ENCODE measurements around the gene MEX3D. TPM values are rescaled to one million over a fixed set of nuclear protein-coding genes. Genes with fewer than 3 reads are reported as not detected.
"Not testable (repeated sequence)": the region's sequence is repeated elsewhere in the genome, so short reads cannot be mapped to it uniquely, and the experiment has no call there.

MEX3D gene
- total and polyA plus RNA-seq, 3 donors from 2014 or later = 45.6 to 211 (median 127) TPM

- H3K4me3 ChIP-seq = no peak overlapping the region
- intact Hi-C loops (cut with DNase I; ENCODE audit: low total_unique reads) = no loop called here
- 88 to 90% methylated on average over 10 to 15 of the region's 17 CpGs for WGBS, 2 donors
- TF ChIP-seq, protein P1, sequence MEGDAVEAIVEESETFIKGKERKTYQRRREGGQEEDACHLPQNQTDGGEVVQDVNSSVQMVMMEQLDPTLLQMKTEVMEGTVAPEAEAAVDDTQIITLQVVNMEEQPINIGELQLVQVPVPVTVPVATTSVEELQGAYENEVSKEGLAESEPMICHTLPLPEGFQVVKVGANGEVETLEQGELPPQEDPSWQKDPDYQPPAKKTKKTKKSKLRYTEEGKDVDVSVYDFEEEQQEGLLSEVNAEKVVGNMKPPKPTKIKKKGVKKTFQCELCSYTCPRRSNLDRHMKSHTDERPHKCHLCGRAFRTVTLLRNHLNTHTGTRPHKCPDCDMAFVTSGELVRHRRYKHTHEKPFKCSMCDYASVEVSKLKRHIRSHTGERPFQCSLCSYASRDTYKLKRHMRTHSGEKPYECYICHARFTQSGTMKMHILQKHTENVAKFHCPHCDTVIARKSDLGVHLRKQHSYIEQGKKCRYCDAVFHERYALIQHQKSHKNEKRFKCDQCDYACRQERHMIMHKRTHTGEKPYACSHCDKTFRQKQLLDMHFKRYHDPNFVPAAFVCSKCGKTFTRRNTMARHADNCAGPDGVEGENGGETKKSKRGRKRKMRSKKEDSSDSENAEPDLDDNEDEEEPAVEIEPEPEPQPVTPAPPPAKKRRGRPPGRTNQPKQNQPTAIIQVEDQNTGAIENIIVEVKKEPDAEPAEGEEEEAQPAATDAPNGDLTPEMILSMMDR (IDR thresholded peaks at IDR 0.05) = no peak
- TF ChIP-seq POLR2A (IDR thresholded peaks at IDR 0.05) = no peak
- DNase-seq = no peak
- H3K36me3 ChIP-seq (ENCODE audit: low read depth, missing control alignments) = no peaks in the 10 kb centered on the region
- no peaks in the 10 kb centered on the region for H3K9me3 ChIP-seq
- peak overlapping the region in 1 of 2 donors; percentile 2 for H3K27ac ChIP-seq
- no peaks in the 10 kb centered on the region for H3K27me3 ChIP-seq
- peaks cover 13% of the 10 kb centered on the region for H3K4me1 ChIP-seq
Measured at GRCh38 chr19:1520203-1520780, 47.8 kb downstream of the MEX3D start.

- H3K27me3 ChIP-seq; H3K9me3 ChIP-seq; intact Hi-C loops (cut with DNase I; ENCODE audit: low total_unique reads); H3K36me3 ChIP-seq (ENCODE audit: low read depth, missing control alignments); H3K27ac ChIP-seq; H3K4me3 ChIP-seq; DNase-seq: not testable (repeated sequence)
- H3K4me1 ChIP-seq = peaks cover 13% of the 10 kb centered on the region
- WGBS, 2 donors = 90 to 95% methylated on average over 8 of the region's 8 CpGs
Measured at GRCh38 chr19:1519802-1520201, 48.3 kb downstream of the MEX3D start.

- peaks cover 13% of the 10 kb centered on the region for H3K4me1 ChIP-seq
- H3K9me3 ChIP-seq = no peaks in the 10 kb centered on the region
- no peaks in the 10 kb centered on the region for H3K27me3 ChIP-seq
- intact Hi-C loops (cut with DNase I; ENCODE audit: low total_unique reads) = no loop called here
- H3K27ac ChIP-seq = no peak overlapping the region
- H3K4me3 ChIP-seq = no peak overlapping the region
- no peaks in the 10 kb centered on the region for H3K36me3 ChIP-seq (ENCODE audit: low read depth, missing control alignments)
- 87 to 88% methylated on average over 3 to 4 of the region's 4 CpGs for WGBS, 2 donors
- TF ChIP-seq, protein P1 (IDR thresholded peaks at IDR 0.05) = no peak
- TF ChIP-seq POLR2A (IDR thresholded peaks at IDR 0.05) = no peak
- DNase-seq = no peak
Measured at GRCh38 chr19:1518471-1518870, 49.7 kb downstream of the MEX3D start.

DNA sequence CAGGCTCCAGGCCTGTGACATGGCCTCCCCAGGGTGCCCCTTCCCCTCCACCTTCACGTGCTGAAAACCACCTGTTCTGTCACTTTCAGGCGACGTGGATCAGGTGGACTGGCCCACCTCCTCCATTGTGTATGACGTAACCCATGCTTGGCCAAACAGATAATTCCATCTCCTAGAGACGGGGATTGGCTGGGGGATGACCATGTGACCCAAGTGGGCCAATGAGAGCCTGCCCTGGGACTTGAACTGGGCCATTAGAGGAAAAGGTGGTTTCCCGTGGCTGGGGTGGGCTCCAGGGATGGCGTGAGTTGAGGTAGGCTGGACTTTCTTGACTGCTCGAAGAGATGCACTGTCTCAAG lies 51.8 kb downstream of the MEX3D start:
- no peaks in the 10 kb centered on the region for H3K36me3 ChIP-seq (ENCODE audit: low read depth, missing control alignments)
- H3K4me3 ChIP-seq = no peak overlapping the region
- H3K27ac ChIP-seq = no peak overlapping the region
- DNase-seq = peak; percentile 68
- TF ChIP-seq, protein P1 (IDR thresholded peaks at IDR 0.05) = no peak
- TF ChIP-seq POLR2A (IDR thresholded peaks at IDR 0.05) = no peak
- no peaks in the 10 kb centered on the region for H3K27me3 ChIP-seq
- H3K4me1 ChIP-seq = peaks cover 10% of the 10 kb centered on the region
- no peaks in the 10 kb centered on the region for H3K9me3 ChIP-seq
- WGBS, 2 donors = 61 to 80% methylated on average over 8 of the region's 8 CpGs
- intact Hi-C loops (cut with DNase I; ENCODE audit: low total_unique reads) = no loop called here

DNA sequence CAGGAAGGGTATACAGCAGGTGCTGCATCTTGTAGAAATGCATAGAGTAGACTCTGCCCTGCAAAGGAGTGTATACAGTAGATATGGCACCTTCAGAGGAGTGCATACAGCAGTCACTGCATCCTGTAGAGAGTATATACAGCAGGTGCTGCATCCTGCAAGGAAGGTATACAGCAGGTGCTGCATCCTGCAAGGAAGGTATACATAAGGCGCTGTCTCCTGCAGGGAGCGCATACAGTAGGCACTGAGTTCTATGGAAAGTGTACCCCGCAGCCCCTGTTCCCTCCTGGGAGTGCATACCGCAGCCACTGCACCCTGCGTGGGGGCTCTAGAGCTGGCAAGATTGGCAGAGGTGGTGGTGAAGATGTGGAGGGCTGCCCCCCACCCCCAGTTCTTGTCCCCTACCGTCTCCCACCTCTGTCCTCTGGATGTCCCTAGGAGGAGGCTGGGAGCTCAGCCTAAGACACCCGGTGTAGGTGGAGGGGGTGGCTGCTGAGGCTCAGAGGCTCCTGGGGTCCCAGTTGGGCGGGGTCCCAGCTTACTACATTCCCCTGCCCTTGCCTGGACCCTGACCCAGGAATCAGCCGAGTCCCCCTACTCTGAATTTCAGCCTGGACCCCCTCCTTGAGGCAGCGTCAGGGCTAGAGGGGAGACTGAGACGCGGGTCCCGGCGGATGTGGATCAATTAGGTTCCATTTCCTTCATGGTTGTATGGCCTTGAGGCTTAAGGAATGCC lies 53.0 kb downstream of the MEX3D start:
- peaks cover 10% of the 10 kb centered on the region for H3K4me1 ChIP-seq
- no peak overlapping the region for H3K27ac ChIP-seq
- H3K27me3 ChIP-seq = no peaks in the 10 kb centered on the region
- DNase-seq = no peak
- H3K9me3 ChIP-seq = no peaks in the 10 kb centered on the region
- H3K36me3 ChIP-seq (ENCODE audit: low read depth, missing control alignments) = no peaks in the 10 kb centered on the region
- TF ChIP-seq POLR2A (IDR thresholded peaks at IDR 0.05) = no peak
- TF ChIP-seq, protein P1 (IDR thresholded peaks at IDR 0.05) = no peak
- intact Hi-C loops (cut with DNase I; ENCODE audit: low total_unique reads) = no loop called here
- H3K4me3 ChIP-seq = no peak overlapping the region
- 60 to 72% methylated on average over 13 to 14 of the region's 14 CpGs for WGBS, 2 donors
